NB4 (cell line): ENCODE data around the gene RNF112.

Source experiments
- CTCF ChIP-seq: IDR thresholded peaks from one replicate; pipeline ENCODE4 v1.5.1; 2012; ENCODE audit warnings: low read depth, low read length
- MYC ChIP-seq: IDR thresholded peaks from 2 replicates; pipeline ENCODE4 v1.6.1; 2011; ENCODE audit warnings: low read depth, low read length

- TF ChIP-seq CTCF (no peak), MYC (no peak)
These were observed at the start of gene RNF112 for GRCh38 chr17:19410875-19411620.
